OCI-LY3 (cell line): Measurements from ENCODE around the gene ANK3.

Source experiments
- H2AFZ ChIP-seq: fragments of 200-600, 300-600 bp; shearing (Covaris generic); 2 replicates; pipeline ENCODE4 v1.6.0; 2014; ENCODE audit warnings: antibody characterized with exemption, low read depth, low read length
- H3K27ac ChIP-seq: fragments of 200-600, 300-600 bp; sonication (generic); 2 replicates; pipeline ENCODE4 v1.5.1; 2014; ENCODE audit warnings: mild to moderate bottlenecking, low read length, moderate library complexity, mixed read lengths
- H3K27me3 ChIP-seq: fragments of 200-600, 300-600 bp; sonication (generic); 2 replicates; pipeline ENCODE4 v1.6.1; 2014; ENCODE audit warnings: low read depth, low read length, mixed read lengths
- H3K36me3 ChIP-seq: fragments of 200-600, 300-600 bp; sonication (generic); replicated peaks from 2 replicates; pipeline ENCODE3; 2014; ENCODE audit warnings: low read depth, low read length, mixed read lengths
- H3K4me1 ChIP-seq: fragments of 300-600, 200-600 bp; sonication (generic); 2 replicates; pipeline ENCODE4 v1.6.1; 2014; ENCODE audit warnings: low read length, mixed read lengths
- H3K4me2 ChIP-seq: fragments of 200-600, 300-600 bp; sonication (generic); 2 replicates; pipeline ENCODE4 v1.6.1; 2014; ENCODE audit warnings: low read length, mixed read lengths
- H3K4me3 ChIP-seq: fragments of 300-600, 200-600 bp; sonication (generic); 2 replicates; pipeline ENCODE4 v1.5.1; 2014; ENCODE audit warnings: antibody characterized with exemption, mild to moderate bottlenecking, low read length, moderate library complexity
- H3K79me2 ChIP-seq: fragments of 300-600, 200-600 bp; shearing (Covaris generic); 2 replicates; pipeline ENCODE4 v1.6.1; 2014; ENCODE audit warnings: mild to moderate bottlenecking, low read length, mixed read lengths
- H3K9ac ChIP-seq: fragments of 300-600, 200-600 bp; shearing (Covaris generic); 2 replicates; pipeline ENCODE4 v1.6.0; 2014; ENCODE audit warnings: mild to moderate bottlenecking, low read length, moderate library complexity
- H3K9me3 ChIP-seq: fragments of 200-600, 300-600 bp; shearing (Covaris generic); 2 replicates; pipeline ENCODE4 v1.6.1; 2014; ENCODE audit warnings: low read length, mixed read lengths; ENCODE audit not compliant: insufficient read depth
- H4K20me1 ChIP-seq: fragments of 200-600, 300-600 bp; sonication (generic); 2 replicates; pipeline ENCODE4 v1.6.1; 2016; ENCODE audit warnings: low read length, mixed read lengths; ENCODE audit not compliant: insufficient read depth
- CTCF ChIP-seq: fragments of 200-600, 300-600 bp; sonication (generic); IDR thresholded peaks from 2 replicates; pipeline ENCODE4 v1.5.1; 2014; ENCODE audit warnings: antibody characterized with exemption, low read length, low read depth
- EZH2phosphoT487 ChIP-seq: fragments of 200-600 bp; shearing (Covaris generic); IDR thresholded peaks from 2 replicates; pipeline ENCODE4 v1.6.1; 2018; ENCODE audit warnings: antibody characterized with exemption, mixed run types, low read depth

The ANK3 gene

GRCh38 chr10:60141896-60142559 lies 247.6 kb downstream of the ANK3 start:
- H4K20me1 ChIP-seq: no peaks in the 10 kb centered on the region
- H3K79me2 ChIP-seq: no peaks in the 10 kb centered on the region
- no peaks in the 10 kb centered on the region for H3K9me3 ChIP-seq
- no peak overlapping the region for H3K9ac ChIP-seq
- TF ChIP-seq EZH2phosphoT487: no peak
- TF ChIP-seq CTCF: no peak
- H3K4me1 ChIP-seq: no peaks in the 10 kb centered on the region
- H3K27ac ChIP-seq: no peak overlapping the region
- H3K4me3 ChIP-seq: no peak overlapping the region
- no peaks in the 10 kb centered on the region for H3K27me3 ChIP-seq
- no peaks in the 10 kb centered on the region for H3K36me3 ChIP-seq
- no peak overlapping the region for H3K4me2 ChIP-seq
- H2AFZ ChIP-seq: no peak overlapping the region

DNA sequence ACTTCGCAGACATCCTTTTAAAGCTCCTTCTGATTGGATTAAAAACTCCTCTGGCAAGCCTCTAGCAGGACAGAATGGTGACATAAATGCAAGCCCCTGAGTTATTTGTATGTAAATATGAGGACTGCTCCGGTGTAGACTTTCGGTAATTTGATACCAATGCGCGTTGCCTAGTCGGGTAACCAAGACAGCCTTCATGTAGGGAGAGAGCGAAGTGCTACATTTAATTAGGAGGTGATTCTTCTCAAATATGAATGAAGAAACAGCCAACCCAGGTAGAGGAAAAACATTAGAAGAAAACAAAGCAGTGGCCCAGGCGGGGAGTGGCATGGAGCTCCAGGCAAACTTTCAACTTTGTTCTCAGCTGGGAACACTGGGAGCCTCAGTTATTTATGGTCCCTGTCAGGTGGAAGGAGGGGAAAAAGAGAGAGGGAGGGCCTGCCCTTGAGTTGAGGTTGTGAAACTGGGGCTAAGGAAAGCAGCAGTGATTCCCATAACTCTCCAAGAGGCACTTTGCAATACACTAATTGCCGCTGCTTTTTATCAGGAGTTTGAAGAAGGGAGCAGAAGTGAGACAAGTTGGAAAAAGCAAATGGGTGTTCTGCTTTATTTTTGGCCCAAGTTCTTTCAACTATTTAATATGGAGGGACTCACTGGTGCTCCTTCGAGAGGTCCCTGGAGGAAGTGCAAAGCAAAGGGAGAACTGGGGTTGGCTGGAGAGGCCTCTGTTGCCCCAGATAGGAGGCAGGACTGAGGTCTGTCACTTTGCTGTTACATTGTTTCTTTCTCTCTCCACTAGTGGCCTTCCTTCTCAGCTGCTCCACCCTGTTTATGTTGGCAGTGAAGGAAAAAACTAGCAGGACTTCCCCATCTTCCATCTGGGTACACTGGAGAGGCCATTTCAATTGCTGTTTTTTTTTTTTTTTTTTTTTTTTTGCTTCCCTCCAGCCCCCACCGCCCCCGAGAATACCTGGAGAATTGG lies 248.7 kb downstream of the ANK3 start:
- peaks cover 2% of the 10 kb centered on the region for H3K4me1 ChIP-seq
- no peaks in the 10 kb centered on the region for H3K27me3 ChIP-seq
- H3K27ac ChIP-seq: no peak overlapping the region
- H3K4me2 ChIP-seq: no peak overlapping the region
- H3K79me2 ChIP-seq: no peaks in the 10 kb centered on the region
- H3K9me3 ChIP-seq: no peaks in the 10 kb centered on the region
- no peaks in the 10 kb centered on the region for H4K20me1 ChIP-seq
- H2AFZ ChIP-seq: no peak overlapping the region
- no peak overlapping the region for H3K4me3 ChIP-seq
- H3K9ac ChIP-seq: no peak overlapping the region
- TF ChIP-seq EZH2phosphoT487 (no peak), CTCF (no peak)
- no peaks in the 10 kb centered on the region for H3K36me3 ChIP-seq

- TF ChIP-seq CTCF (no peak), EZH2phosphoT487 (no peak)
- H3K4me1 ChIP-seq: peaks cover 12% of the 10 kb centered on the region
- H3K9ac ChIP-seq: no peak overlapping the region
- no peaks in the 10 kb centered on the region for H3K36me3 ChIP-seq
- no peak overlapping the region for H3K4me2 ChIP-seq
- no peaks in the 10 kb centered on the region for H3K79me2 ChIP-seq
- peak overlapping the region; percentile 28; the same call in 1 of the 2 replicates for H2AFZ ChIP-seq
- H3K27ac ChIP-seq: no peak overlapping the region
- H3K27me3 ChIP-seq: no peaks in the 10 kb centered on the region
- H3K4me3 ChIP-seq: no peak overlapping the region
- H3K9me3 ChIP-seq: no peaks in the 10 kb centered on the region
- H4K20me1 ChIP-seq: no peaks in the 10 kb centered on the region
These were observed 249.7 kb downstream of the ANK3 start for GRCh38 chr10:60139798-60140566.
